Mucosa of gallbladder (tissue), 1 donor: ENCODE data around the gene IKZF3. TPM values are rescaled to one million over a fixed set of nuclear protein-coding genes. Genes with fewer than 3 reads are reported as not detected.
"Not testable (repeated sequence)": the region's sequence is repeated elsewhere in the genome, so short reads cannot be mapped to it uniquely, and the experiment has no call there.

Experiments
- DNase-seq: peaks from one replicate; pipeline ENCODE4 v3.0.0-alpha.2; 2020; ENCODE audit warnings: low spot score
- total RNA-seq: library from RNA; stranded (reverse); gene quantifications from one replicate; pipeline ENCODE4 v1.2.1, GENCODE V29; 2021
- donor health status: DM: no; HTN: no; CAD: no.

Gene IKZF3
- total RNA-seq, 1 donor from 2014 or later = 5.8 TPM

GRCh38 chr17:39855911-39856649 lies 8.0 kb downstream of the IKZF3 start:
- DNase-seq = not testable (repeated sequence)

DNA sequence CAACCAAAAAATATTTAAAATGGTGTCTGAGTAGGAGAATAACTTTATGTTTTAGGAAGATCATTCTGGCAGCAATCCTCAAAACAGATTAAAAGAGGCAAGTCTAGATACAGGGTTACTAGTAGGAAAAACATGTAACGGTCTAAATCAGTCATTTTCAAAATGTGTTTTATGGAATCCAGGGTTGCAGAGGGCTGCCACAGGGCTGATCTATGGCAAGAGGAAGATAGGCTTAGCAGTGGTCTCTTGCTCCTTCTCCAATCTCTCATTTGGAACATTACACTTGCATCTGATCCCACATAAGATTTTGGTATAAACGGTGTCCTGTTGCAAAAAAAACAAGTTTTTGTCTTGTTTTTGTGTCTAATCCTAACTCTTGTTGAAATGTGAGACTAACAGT lies 9.2 kb downstream of the IKZF3 start:
- no peak for DNase-seq

GRCh38 chr17:39852239-39852638 lies 11.9 kb downstream of the IKZF3 start:
- DNase-seq = no peak

- DNase-seq = not testable (repeated sequence)
Observed at GRCh38 chr17:39850186-39850585, 13.9 kb downstream of the IKZF3 start.

DNA sequence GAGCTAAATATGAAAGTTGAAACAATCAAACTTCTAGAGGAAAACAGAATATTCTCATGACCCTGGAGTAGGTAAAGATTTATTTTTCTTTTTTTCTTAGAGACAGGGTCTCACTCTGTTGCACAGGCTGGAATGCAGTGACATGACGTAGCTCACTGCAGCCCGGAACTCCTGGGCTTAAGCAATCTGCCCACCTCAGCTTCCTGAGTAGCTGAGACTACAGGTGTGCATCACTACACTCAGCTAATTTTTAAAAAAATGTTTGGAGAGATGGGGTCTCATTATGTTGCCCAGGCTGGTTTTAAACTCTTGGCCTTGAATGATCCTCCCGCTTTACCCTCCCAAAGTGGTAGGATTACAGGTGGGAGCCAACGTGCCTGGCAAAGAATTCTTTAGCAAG lies 15.5 kb downstream of the IKZF3 start:
- no peak for DNase-seq

GRCh38 chr17:39846205-39846604 lies 17.9 kb downstream of the IKZF3 start:
- no peak for DNase-seq

GRCh38 chr17:39845052-39845846 lies 18.9 kb downstream of the IKZF3 start:
- DNase-seq = no peak

GRCh38 chr17:39841134-39841683 lies 22.9 kb downstream of the IKZF3 start:
- no peak for DNase-seq

DNA sequence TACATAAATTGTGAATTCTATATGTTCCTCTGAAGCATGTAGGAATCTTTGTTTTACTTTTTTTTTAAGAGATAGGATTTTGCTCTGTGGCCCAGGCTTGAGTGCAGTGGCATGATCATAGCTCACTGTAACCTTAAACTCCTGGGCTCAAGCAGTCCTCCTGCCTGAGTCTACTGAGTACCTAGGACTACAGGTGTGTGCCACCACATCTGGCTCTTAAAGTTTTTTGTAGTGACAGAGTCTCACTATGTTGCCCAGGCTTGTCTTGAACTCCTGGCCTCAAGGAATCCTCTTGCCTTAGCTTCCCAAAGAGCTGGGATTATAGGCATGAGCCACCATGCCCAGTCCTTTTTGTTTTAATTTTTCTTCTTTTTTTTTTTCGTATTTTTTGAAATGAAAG lies 25.3 kb downstream of the IKZF3 start:
- no peak for DNase-seq

GRCh38 chr17:39838057-39838456 lies 26.1 kb downstream of the IKZF3 start:
- no peak for DNase-seq

DNA sequence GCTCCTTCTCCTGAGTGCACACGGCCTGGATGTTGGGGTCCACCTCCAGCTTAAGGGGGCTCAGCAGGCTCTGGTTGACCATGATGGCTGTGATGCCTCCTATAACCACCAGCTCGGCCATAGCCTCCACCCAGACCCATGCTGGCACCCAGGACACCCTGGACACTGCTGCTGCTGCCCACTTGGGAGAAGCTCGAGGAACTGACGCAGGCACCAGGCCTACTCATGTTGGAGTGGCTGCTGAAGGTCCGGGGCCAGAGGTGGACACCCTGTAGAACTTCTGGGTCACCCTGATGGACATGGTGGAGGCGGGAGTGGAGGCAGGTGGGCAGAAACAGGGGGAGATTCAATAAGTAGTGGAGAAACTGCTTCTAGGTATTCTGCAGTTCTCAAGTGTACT lies 28.0 kb downstream of the IKZF3 start:
- DNase-seq = no peak

DNA sequence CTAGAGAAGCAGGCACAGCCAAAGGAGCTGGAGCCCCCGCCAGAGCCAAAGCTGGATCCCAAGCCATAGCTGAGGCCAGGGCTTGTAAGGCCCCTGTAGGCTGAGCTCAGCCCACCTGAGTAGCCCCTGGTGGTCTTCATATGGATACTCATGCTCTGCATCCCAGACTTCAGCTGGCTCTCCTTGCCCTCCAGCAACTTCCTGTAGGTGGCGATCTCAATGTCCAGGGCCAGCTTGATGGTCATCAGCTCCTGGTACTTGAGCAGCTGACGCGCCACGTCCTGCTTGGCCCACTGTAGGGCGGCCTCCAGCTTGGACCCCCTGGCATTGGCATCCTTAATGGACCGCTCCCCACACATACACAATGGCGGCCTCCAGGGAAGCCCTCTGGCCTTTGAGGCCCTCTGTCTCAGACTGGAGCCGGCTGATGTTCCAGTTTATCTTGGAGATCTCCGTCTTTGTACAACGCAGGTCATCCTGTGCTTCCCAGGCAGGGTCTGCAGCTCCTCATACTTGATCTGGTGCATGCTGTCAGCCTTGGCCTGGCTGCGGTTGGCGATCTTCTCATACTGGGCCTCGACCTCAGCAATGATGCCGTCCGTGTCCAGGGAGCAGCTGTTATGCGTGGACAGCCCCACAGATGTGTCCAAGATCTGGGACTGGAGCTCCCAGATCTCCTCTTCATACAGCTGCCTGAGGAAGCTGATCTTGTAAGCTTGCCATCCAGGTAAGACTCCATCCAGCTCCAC lies 28.9 kb downstream of the IKZF3 start:
- DNase-seq = no peak

- no peak for DNase-seq
Observed at GRCh38 chr17:39834017-39834416, 30.1 kb downstream of the IKZF3 start.

DNA sequence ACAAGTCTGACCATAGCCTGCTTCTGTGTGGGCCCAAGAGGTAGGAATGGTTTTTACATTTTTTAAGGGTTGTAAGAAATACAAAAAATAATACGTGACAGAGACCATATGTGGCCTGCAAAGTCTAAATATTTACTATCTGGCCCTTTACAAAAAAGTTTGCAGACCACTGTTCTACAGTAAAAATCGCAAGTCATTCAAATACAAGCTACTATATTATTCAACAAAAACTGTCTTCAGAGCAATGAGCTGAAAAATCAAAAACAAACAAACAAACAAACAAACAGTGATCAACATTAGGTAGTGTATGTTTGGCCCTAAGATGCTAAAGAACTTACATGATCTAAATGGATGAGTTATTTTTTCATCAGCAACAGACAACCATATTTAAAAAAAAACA lies 32.5 kb downstream of the IKZF3 start:
- DNase-seq = no peak

GRCh38 chr17:39828443-39828842 lies 35.7 kb downstream of the IKZF3 start:
- DNase-seq = no peak

- no peak for DNase-seq
Observed at GRCh38 chr17:39826334-39826733, 37.8 kb downstream of the IKZF3 start.

DNA sequence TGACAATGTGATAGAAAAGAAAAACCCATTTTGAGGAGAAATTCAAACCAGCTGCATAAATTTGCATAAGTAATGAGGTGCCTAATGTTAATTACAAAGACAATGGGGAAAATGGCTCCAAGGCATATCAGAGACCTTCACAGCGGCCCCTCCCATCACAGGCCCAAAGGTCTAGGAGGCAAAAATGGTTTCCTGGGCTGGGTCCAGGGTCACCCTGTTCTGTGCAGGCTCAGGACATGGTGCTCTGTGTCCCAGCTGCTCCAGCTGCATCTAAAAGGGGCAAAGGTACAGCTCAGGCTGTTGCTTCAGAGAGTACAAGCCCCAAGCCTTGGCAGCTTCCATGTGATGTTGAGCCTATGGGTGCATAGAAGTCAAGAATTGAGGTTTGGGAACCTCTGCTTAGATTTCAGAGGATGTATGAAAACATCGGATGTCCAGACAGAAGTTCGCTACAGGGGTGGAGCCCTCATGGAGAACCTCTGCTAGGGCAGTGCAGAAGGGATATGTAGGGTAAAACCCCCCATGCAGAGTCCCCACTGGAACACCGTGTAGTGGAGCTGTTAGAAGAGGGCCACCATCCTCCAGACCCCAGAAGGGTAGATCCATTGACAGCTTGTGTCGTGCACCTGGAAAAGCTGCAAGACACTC lies 40.6 kb downstream of the IKZF3 start:
- no peak for DNase-seq

DNA sequence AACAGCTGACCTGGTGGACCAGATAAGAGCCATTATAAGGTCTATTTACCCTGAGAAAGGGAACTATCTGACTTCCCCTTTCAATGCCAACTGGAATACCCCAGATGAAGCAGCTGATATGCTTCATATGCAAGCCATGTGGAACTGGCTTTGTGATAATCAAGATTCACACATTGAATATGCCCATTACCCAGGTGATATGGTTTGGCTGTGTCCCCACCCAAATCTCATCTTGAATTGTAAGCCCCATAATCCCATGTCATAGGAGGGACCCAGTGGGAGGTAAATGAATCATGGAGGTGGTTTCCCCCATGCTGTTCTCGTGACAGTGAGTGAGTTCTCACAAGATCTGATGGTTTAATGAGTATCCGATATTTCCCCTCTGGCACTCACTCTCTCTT lies 42.1 kb downstream of the IKZF3 start:
- no peak for DNase-seq

- DNase-seq = no peak
Observed at GRCh38 chr17:39820987-39821386, 43.1 kb downstream of the IKZF3 start.

DNA sequence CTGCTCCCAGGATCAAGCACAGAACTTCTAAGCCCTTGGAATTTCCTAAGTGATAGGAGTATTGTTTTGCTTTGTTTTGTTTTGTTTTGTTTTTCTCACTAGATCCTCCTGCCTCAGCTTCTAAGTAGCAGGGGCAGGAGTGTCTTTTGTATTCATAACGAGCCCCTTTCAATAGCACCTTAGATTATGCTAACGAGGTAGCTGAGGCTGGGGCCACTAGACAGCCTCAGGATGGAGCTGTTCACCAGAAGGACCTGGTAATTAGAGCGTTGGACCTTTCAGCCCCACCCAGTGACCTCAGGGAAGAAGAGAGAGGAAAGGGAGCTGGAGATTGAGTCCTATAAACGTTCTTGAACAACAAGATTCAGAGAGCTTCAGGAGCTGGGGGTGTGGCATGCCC lies 43.6 kb downstream of the IKZF3 start:
- no peak for DNase-seq

- DNase-seq = no peak
Observed at GRCh38 chr17:39818358-39819000, 45.6 kb downstream of the IKZF3 start.
